NCI-H1092 (cell line): ENCODE results near the gene SFXN5.
A peak's percentile ranks its signal among the peaks of the same experiment; 100 is the strongest.

Experiments
- DNase-seq: peaks from one replicate; lab custom pipeline; 2025; lab: John Stamatoyannopoulos, UW

The SFXN5 gene

DNA sequence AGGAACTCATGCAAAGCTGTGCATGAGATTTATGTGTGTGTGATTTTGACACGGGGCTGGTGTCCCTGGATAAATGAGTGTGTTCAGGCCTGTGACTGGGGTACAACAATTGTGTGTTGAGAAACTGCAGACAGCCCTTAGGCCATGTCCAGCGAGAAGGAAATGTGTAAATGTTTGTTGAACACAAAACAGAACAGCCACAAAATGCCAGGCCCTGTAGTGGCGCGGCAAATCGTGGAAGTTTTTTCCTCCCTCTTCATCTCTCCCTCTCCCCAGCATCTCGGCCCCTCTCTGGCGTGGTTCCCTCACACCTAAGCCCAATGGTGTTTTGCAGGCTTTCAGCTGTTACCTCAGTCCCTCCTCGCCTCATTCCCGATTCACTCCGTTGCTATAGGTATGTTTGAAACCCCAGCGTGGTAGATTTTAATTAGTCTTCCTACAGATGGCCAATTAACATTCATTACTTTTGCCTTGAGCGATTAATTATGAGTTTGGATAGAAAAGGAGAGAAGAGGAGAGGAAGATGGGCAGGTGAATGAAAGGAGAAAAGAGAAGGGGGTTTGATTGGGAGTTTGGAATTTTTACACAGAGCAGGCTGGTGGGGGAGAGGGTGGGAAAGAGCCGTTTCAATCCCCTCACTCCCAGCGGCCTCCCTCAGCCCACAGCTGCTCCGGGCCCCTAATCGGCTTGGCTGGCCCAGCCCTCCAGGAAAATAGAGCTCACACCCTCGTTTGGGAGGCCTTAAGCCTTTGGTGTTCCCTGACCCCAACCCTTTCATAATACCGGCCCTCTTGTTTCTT is 173.5 kb downstream of the SFXN5 start:
- no peak for DNase-seq

DNA sequence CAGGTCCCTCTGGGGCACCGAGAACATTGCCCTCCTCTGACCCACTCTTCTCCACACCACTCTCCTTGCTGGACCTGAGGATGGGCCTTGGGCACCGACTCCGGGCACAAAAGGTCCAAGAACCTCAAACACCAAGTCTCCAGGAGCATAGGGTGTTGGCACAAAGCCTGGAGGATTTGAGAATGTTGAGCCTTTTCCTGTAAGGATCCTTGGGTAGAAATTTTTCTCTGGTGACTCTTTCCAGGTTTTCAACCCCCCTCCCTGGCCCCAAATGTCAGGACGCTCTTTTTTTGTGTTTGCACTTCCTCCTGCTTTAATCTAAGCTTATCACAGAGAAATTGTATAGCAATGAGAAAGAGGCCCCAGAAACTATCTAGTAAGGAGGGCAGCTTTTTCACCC is 175.1 kb downstream of the SFXN5 start:
- DNase-seq: no peak

DNA sequence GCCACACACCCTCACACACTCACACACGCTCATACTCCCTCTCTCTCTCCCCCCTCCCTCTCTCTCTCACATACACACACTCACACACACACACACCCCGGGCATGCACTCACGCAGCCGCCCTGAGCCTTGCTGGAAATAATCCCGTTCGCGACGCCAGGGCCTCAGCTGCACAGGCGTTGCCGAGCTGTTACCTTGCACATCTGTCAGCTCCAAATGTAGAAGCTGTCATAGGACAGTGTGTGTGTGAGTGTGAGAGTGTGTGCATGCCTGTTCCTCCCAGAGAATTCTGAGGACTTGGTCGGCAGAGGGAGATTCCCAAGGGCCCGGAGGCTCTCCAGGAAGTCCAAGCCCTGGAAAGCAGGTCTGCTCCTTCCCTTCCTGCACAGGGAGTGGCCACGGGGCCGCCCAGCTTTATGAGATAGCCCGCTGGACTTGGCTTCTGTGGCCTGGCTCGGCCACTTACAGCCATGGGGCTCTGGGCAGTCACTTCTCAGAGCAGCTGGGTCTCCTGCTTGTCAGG is 175.7 kb downstream of the SFXN5 start:
- no peak for DNase-seq

- DNase-seq: no peak
Measured at GRCh38 chr2:72895154-72895553, 176.4 kb downstream of the SFXN5 start.

DNA sequence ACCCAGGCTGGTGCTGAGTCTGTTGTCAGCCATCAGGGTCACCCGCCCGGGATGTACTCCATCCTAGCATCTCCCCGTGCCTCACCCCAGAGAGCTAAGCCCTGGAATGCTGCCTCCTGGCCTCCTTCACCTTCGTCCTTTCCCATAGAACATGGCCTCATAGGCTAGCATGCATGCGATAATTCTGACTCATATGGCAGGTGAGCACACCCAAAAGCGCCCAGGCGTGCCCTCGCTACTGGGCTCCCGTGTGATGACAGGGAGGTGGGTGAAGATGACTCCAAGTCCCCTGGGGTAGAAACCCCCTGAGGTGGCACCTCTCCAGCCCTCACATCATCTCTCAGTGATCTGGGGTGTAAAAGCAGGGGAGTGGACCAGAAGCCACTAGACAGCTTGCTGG is 177.0 kb downstream of the SFXN5 start:
- no peak for DNase-seq

GRCh38 chr2:72893594-72894319 is 177.8 kb downstream of the SFXN5 start:
- DNase-seq: peak; percentile 17

DNA sequence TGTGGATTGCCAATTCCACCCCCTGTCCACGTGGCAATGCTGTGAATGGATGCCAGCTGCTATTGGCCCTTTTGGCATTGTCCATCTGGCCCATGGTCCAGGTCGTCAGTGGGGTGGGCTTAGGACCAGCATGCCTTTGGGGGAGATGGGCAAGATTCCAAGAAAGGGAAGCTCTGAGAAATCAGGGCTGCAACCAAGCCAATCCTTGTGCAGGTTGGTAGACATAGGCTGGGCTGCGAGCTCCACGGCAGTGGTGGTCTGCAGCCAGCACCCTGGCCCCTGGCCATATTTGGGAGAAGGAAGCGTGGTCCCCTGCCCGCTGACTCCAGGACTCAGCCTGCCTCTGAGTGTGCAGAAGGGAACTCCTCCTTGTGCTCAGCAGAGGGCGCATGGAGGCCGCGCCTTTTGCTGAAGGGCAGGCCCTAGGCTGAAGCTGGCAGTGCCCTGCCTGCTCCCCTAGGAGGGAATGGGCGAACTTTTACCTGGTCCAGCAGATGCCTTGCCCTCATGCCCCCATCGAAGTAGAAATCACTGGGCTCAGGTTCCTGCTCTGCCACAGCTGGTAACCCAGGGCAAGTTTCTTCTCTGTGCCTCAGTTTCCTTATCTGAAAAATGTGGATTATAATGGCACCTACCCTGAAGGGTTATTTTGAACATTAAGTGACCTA is 178.9 kb downstream of the SFXN5 start:
- DNase-seq: peak; percentile 52
